Duodenal mucosa (tissue), 2 donors: ENCODE data around the gene ADIPOQ.
"Not testable (repeated sequence)": the region's sequence is repeated elsewhere in the genome, so short reads cannot be mapped to it uniquely, and the experiment has no call there.

Experiments
- H3K27ac ChIP-seq: one replicate; pipeline ENCODE4 v1.7.0; 2013; ENCODE audit warnings: low read depth, low read length
- H3K27me3 ChIP-seq, 2 donors: one replicate each; pipeline ENCODE4 v1.7.0; 2013; ENCODE audit warnings: low read length in 2 of 2, control low read depth in 1 of 2; ENCODE audit not compliant: insufficient read depth in 2 of 2, control insufficient read depth in 1 of 2
- H3K36me3 ChIP-seq, 2 donors: one replicate each; pipeline ENCODE4 v1.7.0; 2013; ENCODE audit warnings: low read length in 2 of 2, control low read depth in 1 of 2; ENCODE audit not compliant: insufficient read depth in 2 of 2, control insufficient read depth in 1 of 2
- H3K4me1 ChIP-seq, 2 donors: one replicate each; pipeline ENCODE4 v1.7.0; 2013; ENCODE audit warnings: low read length in 2 of 2, control low read depth in 1 of 2; ENCODE audit not compliant: insufficient read depth in 2 of 2, control insufficient read depth in 1 of 2
- H3K4me3 ChIP-seq, 2 donors: one replicate each; pipeline ENCODE4 v1.7.0; 2013; ENCODE audit warnings: low read length in 2 of 2, low read depth in 1 of 2
- H3K9ac ChIP-seq, 2 donors: one replicate each; pipeline ENCODE4 v1.7.0; 2013; ENCODE audit warnings: low read length in 2 of 2, low read depth in 1 of 2
- H3K9me3 ChIP-seq, 2 donors: one replicate each; pipeline ENCODE4 v1.7.0; 2013; ENCODE audit warnings: low read length in 2 of 2, control low read depth in 1 of 2; ENCODE audit not compliant: control insufficient read depth in 1 of 2

The ADIPOQ gene

GRCh38 chr3:186847437-186847836, 4.9 kb downstream of the ADIPOQ start:
- Histone ChIP-seq H3K36me3 (no peaks in the 10 kb centered on the region), H3K9me3 (no peaks in the 10 kb centered on the region), H3K27ac (no peak overlapping the region), H3K4me3 (no peak overlapping the region), H3K9ac (no peak overlapping the region), H3K4me1 (no peaks in the 10 kb centered on the region), H3K27me3 (peaks cover 0 to 3% of the 10 kb centered on the region in 2 donors)

DNA sequence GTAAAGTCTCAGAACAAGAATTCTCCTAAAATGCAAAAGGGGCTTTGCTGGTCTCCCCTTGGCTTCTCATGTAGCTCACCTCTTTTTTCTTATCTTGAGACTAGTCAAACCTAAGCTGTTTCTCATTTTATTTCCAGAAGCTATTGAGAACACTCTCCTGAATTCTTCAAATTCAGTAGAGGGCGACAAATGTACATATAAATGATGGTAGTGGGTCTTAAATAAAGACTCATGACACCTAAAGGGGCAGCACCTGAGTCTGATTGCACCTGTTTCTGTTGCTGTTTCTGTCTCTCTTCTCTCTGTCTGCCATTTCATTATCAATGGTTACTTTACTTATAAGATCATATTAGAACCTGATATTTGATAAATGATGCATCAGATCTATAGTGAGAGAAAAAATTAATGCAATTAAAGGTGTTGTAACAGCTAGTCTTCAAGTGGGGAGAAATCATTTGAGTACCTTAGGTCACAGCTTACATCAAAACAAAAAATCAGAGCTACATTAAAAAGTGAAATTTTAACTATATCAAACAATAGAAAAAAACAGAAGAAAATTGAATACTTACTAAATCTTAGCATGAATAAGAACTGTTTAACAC, 7.0 kb downstream of the ADIPOQ start:
- H3K4me1 ChIP-seq, result no peaks in the 10 kb centered on the region
- no peaks in the 10 kb centered on the region for H3K9me3 ChIP-seq
- no peak overlapping the region for H3K9ac ChIP-seq
- H3K4me3 ChIP-seq, result no peak overlapping the region
- no peak overlapping the region for H3K27ac ChIP-seq
- peaks cover 0 to 3% of the 10 kb centered on the region in 2 donors for H3K27me3 ChIP-seq
- H3K36me3 ChIP-seq, result no peaks in the 10 kb centered on the region

DNA sequence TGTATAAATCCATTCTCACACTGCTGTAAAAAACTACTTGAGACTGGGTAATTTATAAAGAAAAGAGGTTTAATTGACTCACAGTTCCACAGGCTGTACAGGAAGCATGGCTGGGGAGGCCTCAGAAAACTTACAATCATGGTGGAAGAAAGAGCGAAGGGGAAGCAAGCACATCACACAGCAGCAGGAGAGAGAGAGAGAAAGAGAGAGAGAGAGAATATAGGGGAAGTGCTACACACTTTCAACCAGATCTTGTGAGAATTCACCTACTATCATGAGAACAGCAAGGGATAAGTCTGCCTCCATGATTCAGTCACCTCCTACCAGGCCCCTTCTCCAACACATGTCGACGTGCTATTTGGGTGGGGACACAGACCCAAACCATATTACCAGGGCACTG, 9.3 kb downstream of the ADIPOQ start:
- not testable (repeated sequence) for H3K4me3 ChIP-seq, H3K27ac ChIP-seq, H3K9me3 ChIP-seq

DNA sequence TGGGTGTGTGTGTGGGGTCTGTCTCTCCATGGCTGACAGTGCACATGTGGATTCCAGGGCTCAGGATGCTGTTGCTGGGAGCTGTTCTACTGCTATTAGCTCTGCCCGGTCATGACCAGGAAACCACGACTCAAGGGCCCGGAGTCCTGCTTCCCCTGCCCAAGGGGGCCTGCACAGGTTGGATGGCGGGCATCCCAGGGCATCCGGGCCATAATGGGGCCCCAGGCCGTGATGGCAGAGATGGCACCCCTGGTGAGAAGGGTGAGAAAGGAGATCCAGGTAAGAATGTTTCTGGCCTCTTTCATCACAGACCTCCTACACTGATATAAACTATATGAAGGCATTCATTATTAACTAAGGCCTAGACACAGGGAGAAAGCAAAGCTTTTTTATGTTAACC, 10.5 kb downstream of the ADIPOQ start:
- H3K9me3 ChIP-seq, result no peaks in the 10 kb centered on the region
- no peak overlapping the region for H3K27ac ChIP-seq
- no peak overlapping the region for H3K4me3 ChIP-seq
- H3K27me3 ChIP-seq, result no peaks in the 10 kb centered on the region
- no peak overlapping the region for H3K9ac ChIP-seq
- H3K36me3 ChIP-seq, result no peaks in the 10 kb centered on the region
- no peaks in the 10 kb centered on the region for H3K4me1 ChIP-seq

More for the DNA sequence above, 9.3 kb downstream of the ADIPOQ start:
- H3K36me3 ChIP-seq, H3K27me3 ChIP-seq, H3K4me1 ChIP-seq, H3K9ac ChIP-seq: not testable (repeated sequence)

GRCh38 chr3:186854146-186854545, 11.6 kb downstream of the ADIPOQ start:
- H3K36me3 ChIP-seq, result no peaks in the 10 kb centered on the region
- H3K27ac ChIP-seq, result no peak overlapping the region
- H3K9me3 ChIP-seq, result no peaks in the 10 kb centered on the region
- no peaks in the 10 kb centered on the region for H3K27me3 ChIP-seq
- no peaks in the 10 kb centered on the region for H3K4me1 ChIP-seq
- H3K4me3 ChIP-seq, result no peak overlapping the region
- H3K9ac ChIP-seq, result no peak overlapping the region

DNA sequence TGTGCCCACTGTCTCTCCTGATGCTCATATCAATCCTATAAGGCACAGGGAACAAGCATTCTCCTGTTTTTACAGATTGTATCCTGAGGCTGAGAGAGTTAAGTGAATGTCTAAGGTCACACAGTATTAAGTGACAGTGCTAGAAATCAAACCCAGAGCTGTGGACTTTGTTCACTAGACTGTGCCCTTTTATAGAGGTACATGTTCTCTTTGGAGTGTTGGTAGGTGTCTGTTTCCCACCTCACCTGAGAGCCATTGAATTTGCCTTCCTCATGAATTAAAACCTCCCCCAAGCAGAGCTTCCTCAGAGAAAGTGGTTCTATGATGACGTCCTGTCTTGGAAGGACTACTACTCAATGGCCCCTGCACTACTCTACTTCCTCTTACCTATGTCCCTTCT, 12.4 kb downstream of the ADIPOQ start:
- Histone ChIP-seq H3K4me1 (no peaks in the 10 kb centered on the region), H3K27me3 (no peaks in the 10 kb centered on the region), H3K9me3 (no peaks in the 10 kb centered on the region), H3K4me3 (no peak overlapping the region), H3K9ac (no peak overlapping the region), H3K27ac (no peak overlapping the region), H3K36me3 (no peaks in the 10 kb centered on the region)

- Histone ChIP-seq H3K27me3 (no peaks in the 10 kb centered on the region), H3K9ac (no peak overlapping the region), H3K4me1 (no peaks in the 10 kb centered on the region), H3K27ac (no peak overlapping the region), H3K36me3 (no peaks in the 10 kb centered on the region), H3K4me3 (no peak overlapping the region), H3K9me3 (no peaks in the 10 kb centered on the region)
Observed at GRCh38 chr3:186857743-186858142, 15.2 kb downstream of the ADIPOQ start.

- H3K9me3 ChIP-seq, H3K9ac ChIP-seq, H3K27me3 ChIP-seq, H3K4me1 ChIP-seq, H3K27ac ChIP-seq, H3K36me3 ChIP-seq, H3K4me3 ChIP-seq: not testable (repeated sequence)
Observed at GRCh38 chr3:186865215-186865853, 22.8 kb downstream of the ADIPOQ start.

GRCh38 chr3:186866095-186866494, 23.6 kb downstream of the ADIPOQ start:
- not testable (repeated sequence) for H3K4me3 ChIP-seq, H3K4me1 ChIP-seq, H3K27me3 ChIP-seq, H3K36me3 ChIP-seq, H3K27ac ChIP-seq, H3K9me3 ChIP-seq, H3K9ac ChIP-seq

GRCh38 chr3:186869253-186870100, 27.0 kb downstream of the ADIPOQ start:
- Histone ChIP-seq H3K4me3 (no peak overlapping the region), H3K36me3 (no peaks in the 10 kb centered on the region), H3K27ac (no peak overlapping the region), H3K27me3 (no peaks in the 10 kb centered on the region), H3K9ac (no peak overlapping the region), H3K4me1 (peaks cover 0 to 3% of the 10 kb centered on the region in 2 donors), H3K9me3 (no peaks in the 10 kb centered on the region)
